ENCODE measurements around the gene VEZT.
A peak's percentile ranks its signal among the peaks of the same experiment; 100 is the strongest.

VEZT gene

GRCh38 chr12:95217377-95218149 lies at the start of gene VEZT, which contains the start of gene FGD6:
VEZT (plus strand) TSS chr12:95217807; CDS start chr12:95217851, 44 bp downstream.
FGD6 (minus strand) TSS chr12:95217467; CDS start chr12:95217240, 227 bp downstream.
- TF ChIP-seq CTCF (conservative IDR thresholded peaks at IDR 0.05): peak; percentile 69
- peak within 1 kb of the TSS; percentile 94 for H3K27ac ChIP-seq

GRCh38 chr12:95168746-95169145 lies 48.9 kb upstream of the VEZT start:
- no peak overlapping the region for H3K27ac ChIP-seq
- no peak for TF ChIP-seq CTCF (conservative IDR thresholded peaks at IDR 0.05)

- H3K27ac ChIP-seq: no peak overlapping the region
- TF ChIP-seq CTCF (conservative IDR thresholded peaks at IDR 0.05): no peak
Observed at GRCh38 chr12:95169368-95169767, 48.2 kb upstream of the VEZT start.

GRCh38 chr12:95173392-95174251 lies 44.0 kb upstream of the VEZT start:
- no peak for TF ChIP-seq CTCF (conservative IDR thresholded peaks at IDR 0.05)
- H3K27ac ChIP-seq: no peak overlapping the region

- H3K27ac ChIP-seq: no peak overlapping the region
Observed at GRCh38 chr12:95177201-95177768, 40.3 kb upstream of the VEZT start.

GRCh38 chr12:95178136-95178535 lies 39.5 kb upstream of the VEZT start:
- TF ChIP-seq CTCF (conservative IDR thresholded peaks at IDR 0.05): no peak
- no peak overlapping the region for H3K27ac ChIP-seq

More at GRCh38 chr12:95177201-95177768, 40.3 kb upstream of the VEZT start:
- TF ChIP-seq CTCF (conservative IDR thresholded peaks at IDR 0.05): no peak

GRCh38 chr12:95179011-95179410 lies 38.6 kb upstream of the VEZT start:
- no peak for TF ChIP-seq CTCF (conservative IDR thresholded peaks at IDR 0.05)

More at GRCh38 chr12:95179011-95179410, 38.6 kb upstream of the VEZT start:
- H3K27ac ChIP-seq: no peak overlapping the region
